ENCODE data around the gene NADK2.
"Not testable (repeated sequence)": the region's sequence is repeated elsewhere in the genome, so short reads cannot be mapped to it uniquely, and the experiment has no call there.

The NADK2 gene

DNA sequence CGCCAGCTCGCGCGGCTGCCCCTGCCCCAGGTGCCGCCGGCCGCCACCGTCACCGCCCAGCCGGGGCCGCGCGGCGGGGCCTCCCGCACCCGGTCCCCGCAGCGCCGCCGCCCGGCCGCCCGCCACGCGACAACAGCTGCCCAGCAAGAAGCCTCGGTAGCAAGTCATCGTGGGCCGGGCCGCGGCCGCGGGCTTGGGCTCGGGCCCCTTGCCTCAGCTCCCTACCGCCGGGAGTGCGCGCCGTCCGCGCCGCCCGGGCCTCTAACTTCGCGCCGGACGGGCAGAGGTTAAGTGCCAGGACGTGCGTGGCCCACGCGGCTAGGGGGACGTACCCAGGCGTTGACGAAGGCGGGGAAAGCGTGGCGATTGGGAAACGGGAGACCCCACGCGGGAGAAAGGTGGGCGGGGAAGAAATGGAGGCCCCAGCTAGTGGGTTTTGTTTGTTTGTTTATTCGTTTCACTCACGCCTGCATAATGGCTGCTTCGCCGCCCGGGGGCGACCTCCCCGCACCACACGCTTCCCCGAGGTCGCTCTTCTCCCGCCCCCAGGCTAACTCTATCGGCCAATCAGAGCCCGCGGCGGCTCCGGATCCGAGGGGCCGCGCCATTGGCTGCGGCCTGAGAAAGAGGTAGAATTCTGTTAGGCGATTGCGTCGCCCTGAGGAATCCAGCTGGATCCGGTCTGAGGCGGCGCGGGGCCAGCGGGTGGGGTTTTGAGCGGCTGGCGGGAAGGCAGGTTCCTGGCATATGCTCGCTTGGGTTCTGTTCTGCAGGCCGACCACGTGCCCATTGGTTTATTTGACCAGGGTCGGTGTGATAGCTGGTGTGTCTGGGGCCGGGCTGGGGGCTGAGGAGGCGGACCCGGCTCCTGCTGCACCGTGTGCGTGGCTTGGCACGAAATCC lies at the start of gene NADK2:
Gene NADK2 (minus strand): TSS at position 295 of the 903 bp plus-strand sequence. CDS start 127 bp downstream, at position 168.
- DNase-seq = peak; percentile 97

GRCh38 chr5:36285837-36286615 lies 44.3 kb upstream of the NADK2 start:
- no peak for DNase-seq

- not testable (repeated sequence) for DNase-seq
Observed at GRCh38 chr5:36283775-36284174, 42.0 kb upstream of the NADK2 start.

DNA sequence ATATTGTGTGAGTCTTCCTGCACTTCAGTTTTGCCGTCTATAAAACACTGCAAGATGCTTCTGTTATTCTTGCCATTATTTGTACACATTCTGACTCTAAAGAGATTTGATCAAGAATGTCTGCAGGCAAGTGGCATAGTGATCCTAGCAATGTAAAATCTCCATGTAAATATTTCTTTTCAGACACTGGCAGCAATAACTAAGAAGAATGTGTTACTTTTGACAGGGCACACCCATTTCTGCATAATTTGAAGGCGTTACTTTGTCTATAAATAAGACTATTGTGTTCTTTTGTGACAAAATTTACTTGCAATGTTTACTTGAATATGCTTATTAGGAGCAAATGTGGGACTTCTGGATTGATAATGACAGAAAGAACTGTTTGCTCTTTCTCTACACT lies 39.9 kb upstream of the NADK2 start:
- DNase-seq = no peak

GRCh38 chr5:36279054-36279698 lies 37.5 kb upstream of the NADK2 start:
- no peak for DNase-seq

DNA sequence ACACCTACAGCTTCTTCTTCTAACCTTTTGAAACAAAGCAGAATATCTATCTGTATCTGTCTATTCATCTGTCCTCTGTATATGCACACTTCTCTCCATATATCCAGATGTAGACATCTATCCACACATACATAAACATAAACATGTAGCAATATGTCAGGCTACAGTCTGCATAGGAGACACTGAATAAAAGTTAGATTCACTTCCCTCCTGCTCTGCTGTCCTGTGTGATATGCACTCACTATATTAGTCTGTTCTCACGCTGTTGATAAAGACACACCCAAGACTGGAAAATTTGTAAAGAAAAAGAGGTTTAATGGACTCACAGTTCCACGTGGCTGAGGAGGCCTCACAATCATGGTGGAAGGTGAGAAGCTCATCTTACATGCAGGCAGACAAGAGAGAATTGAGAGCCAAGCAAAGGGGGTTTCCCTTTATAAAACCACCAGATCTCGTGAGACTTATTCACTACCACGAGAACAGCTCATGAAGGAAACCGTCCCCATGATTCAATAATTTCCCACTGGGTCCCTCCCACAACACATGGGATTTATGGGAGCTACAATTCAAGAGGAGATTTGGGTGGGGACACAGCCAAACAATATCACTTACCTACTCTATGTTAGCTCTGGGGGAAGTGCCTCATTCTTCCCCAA lies 35.9 kb upstream of the NADK2 start:
- no peak for DNase-seq

DNA sequence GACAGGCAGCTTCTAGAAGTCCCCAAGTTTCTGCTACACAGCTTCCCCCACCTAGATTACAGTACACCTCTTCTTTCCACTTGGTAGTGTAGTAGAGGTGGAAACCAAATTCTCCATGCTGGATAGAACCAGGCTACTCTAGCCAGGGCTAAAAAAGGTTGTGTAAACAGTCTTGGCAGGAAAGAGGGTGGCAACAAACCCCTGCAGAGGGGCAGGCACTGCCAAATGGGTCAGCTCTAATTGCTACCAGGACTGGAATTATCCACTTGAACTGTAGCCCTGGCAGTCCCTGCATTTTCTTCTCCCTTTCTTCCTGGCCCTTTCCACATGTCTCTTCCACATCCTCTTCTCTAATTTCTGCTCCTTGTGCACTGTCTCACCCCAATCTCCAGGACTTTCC lies 35.1 kb upstream of the NADK2 start:
- DNase-seq = peak; percentile 17

- no peak for DNase-seq
Observed at GRCh38 chr5:36273809-36274526, 32.2 kb upstream of the NADK2 start.

GRCh38 chr5:36272136-36272690 lies 30.5 kb upstream of the NADK2 start:
- DNase-seq = no peak

DNA sequence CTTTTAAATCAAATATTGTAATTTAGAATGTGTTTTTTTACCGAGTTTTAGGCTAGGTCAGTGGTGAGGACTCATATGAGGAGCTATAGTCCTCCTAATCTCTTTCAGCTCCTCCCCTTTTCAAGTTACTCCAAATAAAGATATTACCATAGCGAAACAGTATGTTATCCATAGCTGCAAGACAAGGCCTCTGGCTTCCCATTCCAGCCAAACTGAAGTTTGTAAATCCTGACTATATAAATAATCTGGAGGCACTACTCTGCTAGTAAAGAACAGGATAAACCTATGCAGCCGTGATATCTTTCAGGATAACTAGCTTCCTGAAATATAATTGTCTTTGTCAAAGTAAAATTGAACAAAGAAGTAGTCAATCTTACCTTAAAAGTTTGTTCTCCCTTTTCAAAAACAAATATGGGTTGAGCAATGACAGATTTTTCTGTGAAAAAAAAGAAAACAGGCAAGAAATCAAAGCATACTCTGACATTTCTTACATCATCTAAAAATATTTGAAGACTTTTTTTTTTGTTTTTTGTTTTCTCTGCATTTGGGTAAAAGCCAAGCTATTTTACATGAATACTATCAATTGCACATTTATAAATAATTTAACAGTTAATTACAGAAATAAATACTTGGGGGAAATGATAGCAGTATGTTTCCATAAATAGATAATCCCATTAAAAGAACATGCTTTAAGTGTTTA lies 29.3 kb upstream of the NADK2 start:
- no peak for DNase-seq

DNA sequence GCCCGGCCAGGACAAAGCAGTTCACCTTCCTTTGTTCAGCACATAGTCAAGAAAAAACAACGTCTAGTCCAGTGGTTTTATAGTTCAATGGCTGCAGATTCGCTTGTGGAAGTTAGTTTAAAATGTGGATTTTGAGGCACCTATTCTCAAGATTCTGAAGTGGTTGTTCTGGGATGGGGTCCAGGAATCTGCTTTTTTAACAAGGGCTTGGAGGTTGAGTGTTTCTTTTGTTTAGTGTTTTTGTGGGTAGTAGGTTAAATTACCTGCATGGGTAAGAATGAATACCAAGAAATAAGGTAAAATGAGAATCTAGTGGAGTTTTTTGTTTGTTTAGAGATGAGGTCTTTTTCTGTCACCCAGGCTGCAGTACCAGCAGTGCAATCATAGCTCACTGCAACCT lies 28.4 kb upstream of the NADK2 start:
- no peak for DNase-seq

DNA sequence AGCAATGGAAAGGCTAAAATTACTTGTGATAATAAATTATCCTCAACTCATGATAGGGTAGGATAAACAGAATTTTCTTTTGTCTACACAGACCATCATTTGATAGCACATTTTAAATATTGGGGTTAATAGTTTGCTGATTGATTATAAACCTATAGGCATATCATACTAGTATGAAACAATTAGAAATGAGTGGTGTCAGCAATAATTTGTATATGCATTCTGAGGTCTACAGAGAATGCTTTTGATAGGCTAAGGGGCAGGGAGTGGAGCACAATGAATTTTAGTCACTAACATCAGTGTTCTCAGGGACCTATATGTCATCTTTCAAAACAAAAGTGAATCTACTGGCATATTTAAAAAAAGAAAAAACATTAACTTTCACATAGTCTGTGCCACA lies 27.8 kb upstream of the NADK2 start:
- no peak for DNase-seq

DNA sequence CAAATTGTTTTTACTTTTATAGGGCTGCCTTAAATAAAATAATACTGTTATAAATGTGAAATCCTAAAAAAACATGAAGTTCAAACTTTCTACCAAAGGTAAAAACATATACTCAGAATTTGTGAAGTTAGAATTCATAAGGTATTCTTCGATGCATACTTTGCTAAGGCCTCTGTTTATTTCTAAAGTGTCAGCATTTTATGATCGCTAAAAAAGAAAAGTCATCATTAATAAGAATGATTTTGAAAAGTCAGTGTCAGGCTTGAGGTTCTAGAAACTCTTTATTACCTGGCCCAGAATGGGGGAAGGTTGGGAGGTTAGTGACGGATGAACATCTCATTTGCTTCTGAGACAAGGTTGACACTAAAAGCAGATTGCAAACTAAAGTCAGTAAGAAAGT lies 26.2 kb upstream of the NADK2 start:
- DNase-seq = no peak

DNA sequence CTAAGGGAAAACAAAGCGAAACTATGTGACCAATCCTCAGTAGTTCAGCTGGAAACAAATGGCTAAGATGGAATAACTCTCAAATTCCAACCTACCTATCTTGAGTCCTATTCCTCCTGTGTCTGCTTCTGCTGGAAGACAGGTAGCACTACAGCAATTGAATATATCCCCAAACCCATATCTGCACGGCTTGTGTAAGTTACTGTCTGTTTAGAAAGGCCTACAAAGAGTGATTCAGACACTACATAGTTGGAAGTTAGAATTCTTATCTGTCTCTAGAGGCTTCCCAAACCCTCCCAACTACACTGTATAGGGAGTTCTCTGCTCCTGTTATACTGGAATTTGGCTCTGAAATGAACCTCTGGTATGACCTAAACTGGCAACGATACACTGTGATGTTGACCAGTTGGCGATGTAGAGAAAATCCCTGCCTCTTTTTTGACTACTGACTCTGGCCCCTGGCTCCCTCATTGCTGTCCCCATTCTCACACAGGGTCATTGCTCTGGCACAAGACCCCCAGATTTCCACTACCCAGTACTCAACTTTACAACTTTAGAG lies 22.6 kb upstream of the NADK2 start:
- no peak for DNase-seq

GRCh38 chr5:36261186-36261585 lies 19.5 kb upstream of the NADK2 start:
- no peak for DNase-seq

DNA sequence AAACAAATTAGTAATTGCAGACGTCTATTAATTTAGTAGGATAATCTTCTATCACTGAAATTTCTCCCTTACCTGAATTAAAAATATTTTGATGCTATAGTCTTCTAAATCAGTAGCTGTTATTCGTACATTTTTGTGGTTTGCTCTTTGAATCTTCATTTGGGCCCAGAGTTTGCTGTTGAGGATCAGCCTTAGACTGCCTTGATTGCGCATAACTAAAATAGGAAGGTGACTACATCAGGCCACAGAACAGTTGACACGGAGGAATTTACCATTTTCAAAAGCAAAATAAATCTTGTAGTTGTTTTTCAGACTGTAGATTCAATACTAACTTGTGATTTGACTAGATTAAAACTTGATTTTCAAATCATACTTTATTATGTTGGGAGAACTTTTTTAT lies 11.8 kb upstream of the NADK2 start:
- no peak for DNase-seq

DNA sequence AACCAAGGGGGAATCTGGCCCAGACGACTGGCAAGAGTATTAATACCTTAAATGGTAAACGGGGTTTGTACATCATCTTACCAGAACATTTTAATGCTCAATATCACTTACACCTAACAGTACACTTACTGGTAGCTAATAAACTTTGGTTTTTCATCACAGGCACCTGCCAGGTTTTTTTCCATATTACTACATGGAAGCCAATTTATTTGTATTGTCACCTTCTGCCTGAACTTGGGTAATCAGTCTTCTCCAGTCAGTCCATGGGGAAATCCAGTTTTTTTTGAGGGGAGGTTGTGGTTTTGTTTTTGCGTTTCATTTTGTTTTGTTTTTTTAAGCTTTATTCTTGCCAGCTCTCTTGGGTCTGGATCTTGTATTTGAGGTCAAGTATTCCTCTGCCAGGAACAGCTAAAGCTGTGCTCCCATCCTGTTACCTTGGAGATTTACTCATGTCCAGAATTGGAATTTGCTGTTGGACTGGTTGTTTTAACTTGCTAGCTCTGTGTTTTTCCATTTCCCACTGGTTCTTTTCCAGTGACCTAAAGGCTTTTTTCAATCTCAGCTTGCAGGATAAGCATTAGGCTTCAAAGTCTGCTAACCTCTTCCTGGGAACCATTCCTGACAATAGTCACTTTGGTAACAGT lies 11.1 kb upstream of the NADK2 start:
- DNase-seq = no peak

DNA sequence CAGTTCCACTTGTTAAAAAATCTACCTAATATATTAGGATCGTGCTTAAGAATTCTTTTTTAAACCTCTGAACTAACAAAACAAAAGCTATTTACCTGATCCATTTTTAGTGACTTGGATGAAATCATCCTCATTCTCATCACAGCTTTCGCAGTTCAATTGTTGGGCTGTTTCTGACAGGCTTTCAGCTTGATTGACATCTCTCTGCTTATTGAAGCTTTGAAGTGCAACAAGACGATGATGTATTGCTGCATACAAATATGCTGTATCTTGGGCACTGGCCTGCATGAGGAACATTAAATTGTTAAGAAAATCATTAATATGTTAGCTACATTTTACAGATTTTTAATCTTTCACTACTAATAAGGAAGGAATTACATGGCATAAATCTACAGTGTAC lies 9.5 kb upstream of the NADK2 start:
- DNase-seq = no peak

DNA sequence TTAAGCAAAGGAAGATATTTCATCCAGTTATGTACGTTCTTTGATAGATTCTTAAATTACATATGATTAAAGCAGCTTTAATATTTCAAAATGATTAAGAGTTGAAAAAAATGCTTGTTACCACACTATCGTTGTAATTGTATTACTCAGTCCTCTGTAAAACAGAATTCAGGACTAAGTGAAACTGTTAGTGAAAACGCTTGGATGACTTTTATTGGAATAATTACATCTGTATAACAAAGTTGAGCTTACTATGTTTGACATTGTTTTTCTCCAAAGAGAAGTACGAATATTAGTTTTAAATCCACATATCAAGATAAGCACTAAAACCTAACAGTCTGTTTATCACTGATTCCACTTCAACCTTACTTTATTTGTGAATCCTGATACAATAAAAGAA lies 8.7 kb upstream of the NADK2 start:
- DNase-seq = no peak

DNA sequence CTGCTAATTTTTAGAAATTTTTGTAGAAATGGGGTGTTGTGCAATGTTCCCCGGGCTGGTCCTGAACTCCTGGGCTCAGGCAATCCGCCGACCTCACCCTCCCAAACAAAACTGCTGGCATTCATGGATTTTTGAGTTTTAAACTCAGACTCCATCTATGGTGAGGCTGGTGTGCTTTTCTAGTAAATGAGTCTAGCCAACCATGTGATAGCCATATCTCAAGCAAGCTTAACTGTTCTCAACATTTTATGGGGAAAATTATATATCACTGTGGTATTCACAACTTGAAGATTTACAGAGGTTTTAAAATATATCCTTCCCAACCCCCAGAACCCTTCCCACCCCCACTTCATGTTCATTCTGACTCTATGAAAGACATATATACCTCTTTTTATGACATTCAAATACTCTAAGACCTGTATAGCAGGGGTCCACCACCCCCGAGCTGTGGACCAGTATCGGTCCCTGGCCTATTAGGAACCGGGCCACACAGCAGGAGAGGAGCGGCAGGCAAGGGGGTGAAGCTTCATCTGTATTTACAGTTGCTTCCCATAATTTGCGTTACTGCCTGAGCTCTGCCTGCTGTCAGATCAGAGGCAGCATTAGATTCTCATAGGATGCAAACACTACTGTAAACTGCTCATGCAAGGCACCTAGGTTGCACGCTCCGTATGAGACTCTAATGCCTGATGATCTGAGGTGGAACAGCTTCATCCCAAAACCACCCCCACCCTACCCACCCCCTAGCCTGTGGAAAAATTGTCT lies 4.5 kb upstream of the NADK2 start:
- no peak for DNase-seq
